ENCODE results near the gene GPAM.

DNA sequence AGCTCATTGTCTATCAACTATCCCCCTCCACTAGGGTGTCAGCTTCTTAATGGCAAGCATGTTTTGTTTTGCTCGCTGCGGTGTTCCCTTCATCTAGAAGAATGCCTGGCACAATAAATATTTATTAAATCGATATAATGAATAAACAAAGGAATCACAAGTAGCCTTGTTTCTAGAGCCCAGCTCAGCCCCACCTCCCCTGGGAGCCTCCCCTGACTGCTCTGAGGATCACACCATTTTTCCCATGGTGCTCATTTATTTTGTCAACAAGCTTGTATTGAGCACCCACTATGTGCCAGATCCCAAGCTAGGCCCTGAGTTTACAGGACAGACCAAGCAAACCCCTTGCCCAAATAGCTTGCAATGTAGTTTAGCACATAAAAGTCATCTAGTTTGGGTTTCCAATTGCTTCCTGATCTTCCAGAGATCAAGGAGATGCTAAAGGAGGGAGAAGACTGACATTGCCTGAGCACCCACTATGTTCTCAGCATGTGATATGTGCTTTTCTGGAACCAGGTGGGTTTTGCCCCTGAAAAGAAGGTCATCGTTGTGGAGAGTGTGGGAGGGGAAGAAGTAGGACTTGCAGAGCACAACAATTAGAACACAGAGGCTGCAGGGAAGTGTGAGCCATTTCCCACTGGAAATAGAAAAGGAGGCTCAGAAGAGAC, 42.3 kb upstream of the GPAM start:
- TF ChIP-seq POLR2AphosphoS5 (IDR thresholded peaks at IDR 0.05; ENCODE audit: low read depth, low read length) (no peak), POLR2A (IDR thresholded peaks at IDR 0.05; ENCODE audit: low read depth, low read length) (no peak), TAF1 (IDR thresholded peaks at IDR 0.05; ENCODE audit: borderline replicate concordance, low read depth, low read length) (no peak)

All from GM12892 (cell line).